Stimulated activated CD4-positive, alpha-beta T cell treated with anti-CD3 and anti-CD28 coated beads, TNF-alpha, amount 100 ng/mL, for 1 hour (primary cell): ENCODE data around the gene CRKL.
A peak's percentile ranks its signal among the peaks of the same experiment; 100 is the strongest.

Source experiments
- DNase-seq, 3 donors: peaks; one replicate each; pipeline ENCODE4 v3.0.0-alpha.2; 2020; ENCODE audit warnings: low read depth in 3 of 3, low spot score in 1 of 3

The CRKL gene

DNA sequence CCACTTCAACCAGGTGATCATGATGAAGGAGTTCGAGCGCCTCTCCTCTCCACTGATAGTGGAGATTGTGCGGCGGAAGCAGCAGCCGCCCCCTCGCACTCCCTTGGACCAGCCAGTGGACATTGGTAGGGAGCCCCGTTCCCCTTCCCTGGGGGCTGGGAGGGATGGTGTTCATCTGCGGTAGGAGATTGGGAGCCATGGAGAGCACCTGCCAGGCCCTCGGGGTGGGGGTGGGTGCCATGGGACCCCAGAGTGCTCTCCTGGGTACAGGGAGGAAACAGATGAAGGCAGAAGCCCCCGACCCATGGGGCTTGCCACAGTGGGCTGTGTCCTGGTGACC is 77.7 kb downstream of the CRKL start:
- DNase-seq, result no peak

DNA sequence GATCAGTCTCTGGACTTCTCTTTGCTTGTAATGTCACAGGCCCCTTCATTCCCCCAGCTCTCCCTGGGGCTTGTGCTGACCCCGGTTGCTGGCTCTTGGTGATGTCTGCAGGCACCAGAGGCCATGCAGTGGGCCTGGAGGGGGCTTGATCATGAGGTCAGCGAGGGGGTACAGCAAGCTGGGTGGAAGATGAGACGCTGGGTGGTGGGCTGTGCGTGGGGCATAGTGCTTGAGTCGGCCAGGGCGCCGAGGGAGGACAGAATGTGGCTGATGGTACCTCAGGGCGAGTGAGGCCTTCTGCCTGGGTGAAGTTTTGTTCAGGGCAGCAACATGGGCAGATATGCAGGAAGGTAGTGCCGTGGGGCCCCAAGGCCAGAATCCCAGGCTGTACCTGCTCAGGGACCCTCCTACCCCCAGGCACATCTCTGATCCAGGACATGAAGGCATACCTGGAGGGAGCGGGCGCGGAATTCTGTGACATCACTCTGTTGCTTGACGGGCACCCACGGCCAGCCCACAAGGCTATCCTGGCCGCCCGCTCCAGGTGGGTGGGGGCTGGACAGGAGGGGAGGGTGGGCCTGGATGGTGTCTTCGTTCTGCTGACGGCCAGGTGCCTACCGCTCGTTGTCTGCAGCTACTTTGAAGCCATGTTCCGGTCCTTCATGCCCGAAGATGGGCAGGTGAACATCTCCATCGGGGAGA is 78.3 kb downstream of the CRKL start:
- DNase-seq, result no peak

DNA sequence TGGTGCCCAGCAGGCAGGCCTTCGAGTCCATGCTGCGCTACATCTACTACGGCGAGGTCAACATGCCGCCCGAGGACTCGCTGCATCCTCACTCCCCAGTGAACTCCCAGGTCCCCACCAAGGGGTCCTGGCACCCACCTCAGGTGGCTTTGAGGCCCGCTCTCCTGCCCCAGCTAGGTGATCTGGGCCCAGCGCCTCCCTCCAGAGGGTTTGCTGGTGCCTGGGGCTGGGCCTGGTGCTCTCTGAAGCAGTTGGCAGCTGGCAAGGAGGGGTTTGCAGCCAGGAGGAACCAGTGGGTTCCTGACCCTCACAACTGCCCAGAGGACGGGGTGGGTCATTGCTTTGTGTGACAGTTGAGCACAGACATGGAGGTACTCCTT is 78.8 kb downstream of the CRKL start:
- no peak for DNase-seq

DNA sequence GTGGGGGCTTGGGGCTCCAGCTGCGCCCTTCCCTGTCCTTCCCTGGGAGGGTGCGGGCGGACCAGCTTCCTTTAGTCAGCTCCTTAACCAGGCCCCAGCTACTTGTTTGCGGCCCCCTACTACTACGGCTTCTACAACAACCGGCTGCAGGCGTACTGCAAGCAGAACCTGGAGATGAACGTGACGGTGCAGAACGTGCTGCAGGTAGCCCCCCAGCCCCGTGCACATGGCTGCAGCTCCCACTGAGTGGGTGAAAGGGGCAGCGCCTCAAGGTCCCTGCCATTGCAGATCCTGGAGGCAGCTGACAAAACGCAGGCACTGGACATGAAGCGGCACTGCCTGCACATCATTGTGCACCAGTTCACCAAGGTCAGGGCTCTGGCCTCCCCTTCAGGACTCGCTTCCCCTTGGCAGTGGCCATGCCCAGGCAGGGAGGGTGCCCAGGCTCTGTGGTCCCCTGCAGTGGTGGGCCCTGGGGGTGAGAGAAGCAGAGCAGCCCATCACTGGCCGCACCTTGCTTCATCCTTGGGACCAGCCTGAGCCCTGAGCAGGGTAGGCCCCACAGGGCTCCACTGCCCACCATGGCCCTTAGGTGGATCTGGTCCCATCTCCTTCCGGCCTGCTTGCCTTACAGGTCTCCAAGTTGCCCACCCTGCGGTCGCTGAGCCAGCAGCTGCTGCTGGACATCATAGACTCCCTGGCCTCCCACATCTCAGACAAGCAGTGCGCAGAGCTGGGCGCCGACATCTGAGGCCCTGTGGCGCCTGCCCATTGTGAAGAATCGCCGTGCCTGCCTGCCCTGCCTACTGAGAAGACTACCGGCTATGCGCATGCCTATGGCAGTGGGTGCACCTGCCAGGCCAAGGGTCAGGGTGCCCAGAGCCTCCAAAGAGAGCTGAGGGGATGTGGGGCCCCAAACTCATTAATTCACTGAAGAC is 79.7 kb downstream of the CRKL start:
- no peak for DNase-seq

DNA sequence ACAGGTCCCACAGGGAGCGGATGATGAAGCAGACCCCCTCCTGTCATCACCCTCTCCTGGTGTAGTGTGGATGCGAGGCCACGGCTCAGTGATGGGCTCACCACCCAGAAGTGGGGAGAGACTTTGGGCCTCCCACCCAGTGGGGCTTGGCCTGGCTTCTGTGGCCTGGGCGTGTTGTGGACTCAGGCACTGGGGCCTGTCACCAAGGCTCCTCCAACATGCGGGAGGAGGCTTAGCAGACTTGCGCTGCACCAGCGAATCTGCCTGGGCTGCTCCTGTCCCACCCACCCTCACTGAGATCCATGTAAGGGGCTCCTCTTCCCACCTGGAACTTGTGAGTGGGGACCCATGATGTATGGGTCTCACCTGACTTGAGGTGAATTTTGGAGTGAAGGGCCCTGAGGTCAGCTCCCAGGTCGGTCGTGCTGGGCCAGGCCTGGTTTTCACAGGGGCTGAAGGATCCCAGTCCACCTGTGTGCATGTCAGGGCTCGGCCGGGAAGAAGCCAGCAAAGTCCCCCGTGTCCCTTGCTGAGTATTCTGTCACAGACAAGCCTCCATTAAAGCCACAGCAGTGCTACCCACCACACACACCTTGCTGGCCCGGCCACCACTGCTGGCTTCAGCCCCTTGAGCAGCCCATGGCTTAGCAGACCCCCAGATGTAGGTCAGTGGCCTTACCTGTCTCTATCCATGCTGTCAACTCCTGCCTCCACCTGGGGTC is 80.5 kb downstream of the CRKL start:
- DNase-seq, result no peak

DNA sequence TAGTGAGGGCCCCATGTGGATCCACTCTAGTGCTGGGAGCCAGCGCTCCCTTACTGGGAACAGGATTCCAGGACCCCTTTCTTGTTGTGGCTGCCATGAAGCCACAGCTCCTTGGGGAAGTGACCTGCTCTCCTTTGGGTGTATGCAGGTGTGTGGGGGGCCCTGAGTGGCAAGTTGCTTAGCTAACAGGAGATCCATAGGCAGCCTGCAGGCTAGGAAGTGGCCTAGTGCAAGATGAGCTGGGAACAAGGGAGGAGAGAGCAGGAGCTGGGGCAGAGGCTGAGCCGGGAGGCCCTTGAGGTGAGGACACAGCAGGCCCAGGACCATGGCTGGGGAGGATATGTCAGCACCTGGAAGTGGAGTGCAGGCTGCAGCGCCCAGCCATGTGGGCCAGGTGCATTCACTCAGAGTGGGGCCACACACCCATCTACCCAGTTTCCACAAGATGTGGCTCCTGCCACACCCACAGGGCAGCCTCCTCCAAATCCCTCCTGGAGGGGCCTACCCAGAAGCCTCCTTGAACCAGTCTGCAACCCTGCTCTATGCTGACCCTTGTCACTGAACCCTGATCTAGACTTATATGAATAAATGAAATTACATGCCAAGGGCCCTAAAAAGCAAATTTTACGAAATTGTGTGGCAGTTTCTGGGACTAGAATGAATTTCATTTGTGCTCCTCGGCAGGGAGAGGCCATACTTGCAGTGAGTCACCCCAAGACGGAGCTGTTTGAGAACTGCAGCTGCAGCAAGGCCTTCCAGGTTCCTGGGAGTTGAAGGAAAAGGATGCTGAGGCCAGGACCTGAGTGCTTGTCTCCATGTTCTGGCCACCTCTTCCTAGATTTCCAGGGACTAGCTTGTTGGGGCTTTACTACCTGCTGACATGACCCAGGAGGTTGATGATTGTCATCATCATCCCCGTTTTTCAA is 81.5 kb downstream of the CRKL start:
- no peak for DNase-seq

DNA sequence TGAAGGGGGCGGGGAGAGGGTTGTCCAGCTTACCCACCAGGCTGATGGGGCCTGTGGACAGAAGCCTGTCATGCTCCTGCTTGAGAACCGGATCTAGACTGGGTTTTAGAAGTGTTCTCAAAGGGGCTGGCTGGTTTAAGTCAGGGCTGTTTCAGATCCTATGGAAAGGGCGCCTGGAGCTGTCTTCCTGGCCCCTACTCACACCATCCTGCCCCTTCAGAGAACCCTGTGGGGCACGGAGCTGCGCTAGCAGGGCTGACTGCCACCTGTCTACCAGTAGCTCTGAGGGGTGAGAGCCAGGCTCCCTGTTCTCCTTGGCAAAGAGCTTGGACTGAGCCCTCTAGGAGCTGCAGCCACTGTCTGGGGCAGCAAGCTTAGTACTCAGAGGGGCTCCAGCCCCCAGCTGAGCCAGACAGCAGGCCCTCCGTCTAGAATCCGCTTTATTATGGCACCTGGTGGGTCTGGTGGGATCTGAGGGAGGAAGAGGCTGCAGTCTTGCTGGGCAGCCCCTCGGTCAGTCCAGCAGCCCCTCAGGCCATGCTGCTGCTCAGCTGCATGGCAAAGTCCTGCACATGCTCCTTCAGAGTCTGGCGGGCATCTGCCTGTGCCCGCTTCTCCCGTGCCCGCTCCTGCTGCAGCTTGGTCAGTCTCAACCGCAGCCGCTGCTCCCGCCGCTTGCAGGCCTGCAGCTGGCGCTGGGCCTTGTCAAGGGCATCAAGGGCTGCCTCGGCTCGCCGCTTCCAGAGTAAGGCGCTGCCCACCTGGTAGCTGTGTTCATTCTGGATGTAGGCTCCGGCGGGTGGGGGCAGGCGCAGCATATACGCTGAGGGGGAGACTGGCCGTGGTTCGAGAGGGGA is 82.4 kb downstream of the CRKL start:
- no peak for DNase-seq

DNA sequence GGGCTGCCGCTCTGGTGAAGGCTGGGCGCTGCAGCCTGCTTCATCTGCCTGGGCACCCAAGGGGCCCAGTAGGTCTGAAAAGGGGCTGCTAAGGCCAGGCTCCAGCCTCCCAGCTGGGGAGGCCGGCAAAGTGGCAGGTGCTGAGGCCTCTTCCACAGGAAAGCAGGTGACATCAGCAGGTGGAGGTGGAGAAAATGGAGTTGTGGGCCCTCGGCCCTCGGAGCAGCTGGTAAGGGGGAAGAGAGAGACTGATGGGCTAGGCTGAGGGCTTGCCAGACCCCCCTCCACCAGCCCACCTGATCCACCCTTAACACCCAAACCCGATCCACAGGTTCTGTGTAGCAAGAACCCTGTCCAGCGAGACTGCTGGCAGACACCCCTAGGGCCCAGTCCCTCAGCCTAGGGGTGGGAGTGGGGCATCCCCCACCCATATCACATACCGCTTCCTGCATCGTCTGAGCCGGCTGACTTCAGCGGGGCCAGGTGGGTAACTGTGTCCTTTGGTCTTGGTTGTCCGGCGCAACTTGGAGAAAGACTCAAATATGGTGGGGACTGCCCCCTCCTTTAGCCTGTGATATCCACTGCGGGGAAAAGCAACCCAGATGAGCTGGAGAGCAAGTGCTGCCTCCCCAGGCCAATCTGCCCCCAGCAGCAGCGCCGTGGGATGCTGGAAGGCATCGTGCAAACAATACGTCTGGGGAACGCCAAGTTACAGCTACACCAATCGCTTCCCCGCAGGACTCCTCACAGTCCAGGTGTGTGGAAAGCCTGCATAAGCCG is 83.2 kb downstream of the CRKL start:
- no peak for DNase-seq

DNA sequence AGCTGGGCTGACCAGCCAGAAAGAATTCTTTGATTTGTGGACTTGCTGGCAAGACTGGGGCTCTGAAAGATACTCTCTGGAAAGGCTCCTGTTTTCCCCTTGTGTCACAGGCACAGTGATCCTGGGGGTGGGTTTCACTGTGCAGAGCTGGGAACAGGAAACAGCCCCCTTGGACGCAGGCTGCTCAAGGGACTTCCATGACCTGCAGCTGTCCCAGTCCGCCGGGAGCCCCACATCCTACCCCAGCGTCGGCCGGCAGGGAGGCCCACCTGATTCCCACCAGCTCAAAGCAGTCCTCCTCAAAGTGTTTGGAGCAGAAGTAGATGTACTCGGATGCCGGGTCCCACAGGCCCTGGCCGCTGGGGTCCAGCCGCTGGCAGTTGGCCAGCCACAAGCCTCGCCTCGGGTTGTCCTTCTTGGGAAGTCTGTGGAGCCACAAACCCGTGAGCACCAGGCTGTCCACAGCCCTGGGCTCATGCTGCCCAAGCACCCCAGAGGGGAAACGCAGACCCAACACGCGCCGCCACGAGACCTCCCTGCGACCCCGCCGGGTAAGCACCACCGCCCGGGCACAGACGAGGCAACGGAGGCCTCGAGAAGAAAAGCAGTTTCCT is 83.9 kb downstream of the CRKL start:
- no peak for DNase-seq

DNA sequence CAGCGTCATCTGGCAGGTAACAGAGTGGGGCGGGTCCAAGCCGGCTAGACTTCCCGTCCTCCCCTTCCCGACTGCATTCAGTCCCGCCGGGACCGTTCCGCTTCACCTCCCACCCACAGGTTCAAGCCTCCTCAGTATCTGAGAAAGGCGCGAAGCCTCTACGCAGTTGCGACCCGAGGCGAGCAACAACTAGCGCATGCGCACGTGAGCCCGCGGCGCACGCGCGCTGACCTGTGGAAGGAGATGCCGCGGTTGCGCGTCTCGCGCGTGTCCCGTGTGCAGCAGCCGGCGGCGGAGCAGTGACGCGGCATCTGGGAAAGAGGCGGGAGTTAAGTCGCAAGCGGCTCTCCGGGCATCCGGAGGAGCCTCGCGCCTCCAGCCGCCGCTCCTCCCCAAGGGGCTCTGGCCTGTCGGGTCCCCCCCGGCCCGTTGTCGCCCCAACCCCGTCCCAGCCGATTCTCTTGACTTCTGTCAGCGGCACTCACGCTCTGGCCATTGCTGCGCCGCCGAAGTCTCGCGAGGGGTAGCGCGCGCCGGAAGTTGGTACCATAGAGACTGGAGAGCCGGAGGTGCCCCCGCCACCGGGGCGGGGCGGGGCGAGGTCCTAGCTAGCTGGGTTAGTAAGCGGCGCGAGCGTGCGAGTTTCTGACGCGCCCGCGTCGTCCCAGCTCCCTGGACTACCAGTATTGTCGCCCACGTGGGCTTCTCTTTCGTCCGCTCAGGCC is 84.6 kb downstream of the CRKL start, which contains the start of gene THAP7:
Gene THAP7 (minus strand): TSS at position 518 of the 725 bp plus-strand sequence. CDS start 207 bp downstream, at position 311.
- peak; percentile 90 to 91 (median 91) for DNase-seq
